Prostate gland (tissue), 2 donors: Measurements from ENCODE around the gene ARAP2. TPM values are rescaled to one million over a fixed set of nuclear protein-coding genes. Genes with fewer than 3 reads are reported as not detected.

Source experiments
- DNase-seq: peaks from one replicate; pipeline ENCODE4 v3.0.0-alpha.2; 2019; ENCODE audit warnings: low spot score
- H3K27ac ChIP-seq, 2 donors: fragments of 200-600 bp; sonication (generic); 2 replicates each; pipeline ENCODE4 v1.5.1; 2017 to 2019
- H3K27me3 ChIP-seq: fragments of 200-600 bp; sonication (generic); replicated peaks from 2 replicates; pipeline ENCODE4 v1.5.1; 2019; ENCODE audit not compliant: insufficient read depth
- H3K36me3 ChIP-seq, 2 donors: fragments of 200-600 bp; sonication (generic); 1 replicate in 1 of 2; 2 replicates in 1 of 2; pipeline versions ENCODE4 v1.5.1 to v1.8.1; 2017 to 2019
- H3K4me1 ChIP-seq: fragments of 200-600 bp; sonication (generic); replicated peaks from 2 replicates; pipeline ENCODE4 v1.5.1; 2019
- H3K4me3 ChIP-seq, 2 donors: fragments of 200-600 bp; sonication (generic); 2 replicates each; pipeline ENCODE4 v1.5.1; 2017 to 2019
- H3K9me3 ChIP-seq: fragments of 200-600 bp; sonication (generic); 2 replicates; pipeline ENCODE4 v1.5.1; 2017
- POLR2A ChIP-seq: fragments of 450-650 bp; IDR thresholded peaks from one replicate; pipeline ENCODE4 v1.6.1; 2016; ENCODE audit warnings: antibody characterized with exemption, mild to moderate bottlenecking
- POLR2AphosphoS5 ChIP-seq: sonication (generic); formaldehyde crosslinking; IDR thresholded peaks from one replicate; pipeline ENCODE4 v1.6.1; 2017; ENCODE audit warnings: antibody characterized with exemption
- WGBS: methylation state at CpG from one replicate; pipeline ENCODE4 v1.1.5; 2018; 5-methylcytosine and 5-hydroxymethylcytosine counted together
- intact Hi-C: fragments of 100-400 bp; cut with DNase I; formaldehyde crosslinking; loops from one replicate; pipeline ENCODE4 v1.14.2; 2022
- total RNA-seq, 2 donors: library from RNA; depleted of rRNA; stranded (reverse); fragments of >200 nt; gene quantifications; one replicate each; pipeline ENCODE4 v1.1.0, GENCODE V29; 2016
- TF ChIP-seq, protein P1 (sequence below), 4 experiments: fragments of 200-600 bp in 2 of 4; fragments of 450-650 bp in 2 of 4; sonication (generic) in 2 of 4; IDR thresholded peaks; 1 replicate in 3 of 4; 2 replicates in 1 of 4; pipeline ENCODE4 v1.5.1; 2016 to 2019; ENCODE audit warnings: antibody characterized with exemption in 4 of 4, mild to moderate bottlenecking in 2 of 4, moderate library complexity in 2 of 4

Gene ARAP2
- total RNA-seq, 2 donors from 2014 or later, result 10.3 to 97.8 TPM

DNA sequence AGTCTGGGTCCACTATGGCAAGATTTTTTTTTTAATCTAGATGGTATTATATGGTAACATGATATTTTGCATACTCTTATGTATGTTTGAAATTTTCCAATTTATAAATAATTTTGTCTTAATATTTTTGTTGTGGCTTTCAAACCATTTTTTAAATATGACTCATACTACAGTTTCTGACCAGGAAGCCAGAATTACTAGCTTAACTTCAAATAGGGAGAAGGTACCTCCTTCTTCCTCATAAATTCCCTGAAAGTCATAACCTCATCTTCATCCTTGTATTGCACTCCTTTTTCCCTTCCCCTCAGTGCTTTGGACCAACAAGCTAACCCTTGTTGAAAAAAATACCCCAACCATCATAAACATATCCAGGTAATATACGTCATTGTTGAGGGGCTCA, 21.6 kb downstream of the ARAP2 start:
- Histone ChIP-seq H3K4me1 (no peaks in the 10 kb centered on the region), H3K27ac (no peak overlapping the region), H3K36me3 (no peaks in the 10 kb centered on the region), H3K4me3 (no peak overlapping the region), H3K27me3 (no peaks in the 10 kb centered on the region), H3K9me3 (no peaks in the 10 kb centered on the region)
- intact Hi-C loops, result no loop called here
- DNase-seq, result no peak
- 97% methylated on average over 1 of the region's 1 CpG for WGBS
- TF ChIP-seq POLR2A (no peak), POLR2AphosphoS5 (no peak)
- TF ChIP-seq, protein P1, sequence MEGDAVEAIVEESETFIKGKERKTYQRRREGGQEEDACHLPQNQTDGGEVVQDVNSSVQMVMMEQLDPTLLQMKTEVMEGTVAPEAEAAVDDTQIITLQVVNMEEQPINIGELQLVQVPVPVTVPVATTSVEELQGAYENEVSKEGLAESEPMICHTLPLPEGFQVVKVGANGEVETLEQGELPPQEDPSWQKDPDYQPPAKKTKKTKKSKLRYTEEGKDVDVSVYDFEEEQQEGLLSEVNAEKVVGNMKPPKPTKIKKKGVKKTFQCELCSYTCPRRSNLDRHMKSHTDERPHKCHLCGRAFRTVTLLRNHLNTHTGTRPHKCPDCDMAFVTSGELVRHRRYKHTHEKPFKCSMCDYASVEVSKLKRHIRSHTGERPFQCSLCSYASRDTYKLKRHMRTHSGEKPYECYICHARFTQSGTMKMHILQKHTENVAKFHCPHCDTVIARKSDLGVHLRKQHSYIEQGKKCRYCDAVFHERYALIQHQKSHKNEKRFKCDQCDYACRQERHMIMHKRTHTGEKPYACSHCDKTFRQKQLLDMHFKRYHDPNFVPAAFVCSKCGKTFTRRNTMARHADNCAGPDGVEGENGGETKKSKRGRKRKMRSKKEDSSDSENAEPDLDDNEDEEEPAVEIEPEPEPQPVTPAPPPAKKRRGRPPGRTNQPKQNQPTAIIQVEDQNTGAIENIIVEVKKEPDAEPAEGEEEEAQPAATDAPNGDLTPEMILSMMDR (IDR thresholded peaks at IDR 0.05), result no peak

DNA sequence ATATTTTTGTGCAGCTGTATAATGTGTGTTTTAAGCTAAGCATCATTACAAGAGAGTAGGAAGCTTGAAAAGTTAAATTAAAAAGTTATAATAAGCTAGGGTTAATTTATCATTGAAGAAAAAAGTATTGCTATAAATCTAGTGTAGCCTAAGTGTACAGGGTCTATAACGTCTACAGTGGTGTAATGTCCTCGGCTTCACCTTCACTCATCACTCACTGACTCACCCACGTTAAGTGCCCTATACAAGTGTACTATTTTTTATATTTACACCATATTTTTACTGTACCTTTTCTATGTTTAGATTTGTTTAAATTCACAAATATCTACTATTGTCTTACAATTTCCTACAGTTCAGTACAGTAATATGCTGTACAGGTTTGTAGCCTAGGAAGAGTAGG, 23.5 kb downstream of the ARAP2 start:
- no peaks in the 10 kb centered on the region for H3K36me3 ChIP-seq
- DNase-seq, result no peak
- 94% methylated on average over 3 of the region's 3 CpGs for WGBS
- TF ChIP-seq, protein P1 (IDR thresholded peaks at IDR 0.05), result no peak
- TF ChIP-seq POLR2A, result no peak
- H3K9me3 ChIP-seq, result no peaks in the 10 kb centered on the region
- H3K4me3 ChIP-seq, result no peak overlapping the region
- intact Hi-C loops, result no loop called here
- H3K27me3 ChIP-seq, result no peaks in the 10 kb centered on the region
- no peaks in the 10 kb centered on the region for H3K4me1 ChIP-seq
- H3K27ac ChIP-seq, result no peak overlapping the region

DNA sequence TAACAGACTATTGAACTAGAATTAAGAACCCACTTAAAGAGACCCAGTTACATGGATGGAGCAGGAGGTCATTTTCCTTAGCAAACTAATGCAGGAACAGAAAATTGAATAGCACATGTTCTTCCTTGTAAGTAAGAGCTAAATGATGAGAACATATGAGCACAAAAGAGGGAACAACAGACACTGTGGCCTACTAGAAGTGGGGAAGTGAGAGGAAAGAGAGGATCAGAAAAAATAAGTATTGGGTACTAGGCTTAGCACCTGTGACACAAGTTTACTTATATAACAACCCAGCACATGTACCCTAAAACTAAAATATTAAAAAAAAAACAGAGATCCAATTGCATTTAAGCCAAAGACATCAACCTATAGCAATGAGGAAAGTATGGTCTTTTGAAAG, 26.2 kb downstream of the ARAP2 start:
- Histone ChIP-seq H3K36me3 (no peaks in the 10 kb centered on the region), H3K27me3 (no peaks in the 10 kb centered on the region), H3K4me3 (no peak overlapping the region), H3K9me3 (no peaks in the 10 kb centered on the region), H3K27ac (no peak overlapping the region), H3K4me1 (no peaks in the 10 kb centered on the region)
- intact Hi-C loops, result no loop called here
- no peak for TF ChIP-seq POLR2A
- TF ChIP-seq, protein P1 (IDR thresholded peaks at IDR 0.05), result no peak
- TF ChIP-seq POLR2AphosphoS5, result no peak
- DNase-seq, result no peak

DNA sequence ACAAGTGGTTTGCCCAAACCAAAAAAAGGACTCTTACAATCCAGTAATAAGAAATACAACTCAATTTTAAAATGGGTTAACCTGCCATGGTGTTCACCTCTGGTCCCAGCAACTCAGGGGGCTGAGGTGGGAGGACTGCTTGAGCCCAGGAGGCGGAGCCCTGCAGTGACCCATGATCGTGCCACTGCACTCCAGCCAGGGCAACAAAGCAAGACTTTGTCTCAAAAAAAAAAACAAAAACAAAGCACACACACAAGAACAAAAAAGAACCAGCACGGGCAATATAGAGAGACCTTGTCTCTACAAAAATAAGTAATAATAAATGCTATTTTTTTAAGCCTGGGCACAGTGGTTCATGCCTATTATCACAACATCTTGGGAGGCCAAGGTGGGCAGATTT, 28.7 kb downstream of the ARAP2 start:
- 79% methylated on average over 3 of the region's 3 CpGs for WGBS
- intact Hi-C loops, result no loop called here
- no peak for DNase-seq
- no peak overlapping the region for H3K27ac ChIP-seq
- no peaks in the 10 kb centered on the region for H3K9me3 ChIP-seq
- TF ChIP-seq, protein P1 (IDR thresholded peaks at IDR 0.05), result no peak
- no peak for TF ChIP-seq POLR2A
- TF ChIP-seq POLR2AphosphoS5, result no peak
- H3K4me1 ChIP-seq, result no peaks in the 10 kb centered on the region
- H3K36me3 ChIP-seq, result no peaks in the 10 kb centered on the region
- H3K27me3 ChIP-seq, result no peaks in the 10 kb centered on the region
- no peak overlapping the region for H3K4me3 ChIP-seq

DNA sequence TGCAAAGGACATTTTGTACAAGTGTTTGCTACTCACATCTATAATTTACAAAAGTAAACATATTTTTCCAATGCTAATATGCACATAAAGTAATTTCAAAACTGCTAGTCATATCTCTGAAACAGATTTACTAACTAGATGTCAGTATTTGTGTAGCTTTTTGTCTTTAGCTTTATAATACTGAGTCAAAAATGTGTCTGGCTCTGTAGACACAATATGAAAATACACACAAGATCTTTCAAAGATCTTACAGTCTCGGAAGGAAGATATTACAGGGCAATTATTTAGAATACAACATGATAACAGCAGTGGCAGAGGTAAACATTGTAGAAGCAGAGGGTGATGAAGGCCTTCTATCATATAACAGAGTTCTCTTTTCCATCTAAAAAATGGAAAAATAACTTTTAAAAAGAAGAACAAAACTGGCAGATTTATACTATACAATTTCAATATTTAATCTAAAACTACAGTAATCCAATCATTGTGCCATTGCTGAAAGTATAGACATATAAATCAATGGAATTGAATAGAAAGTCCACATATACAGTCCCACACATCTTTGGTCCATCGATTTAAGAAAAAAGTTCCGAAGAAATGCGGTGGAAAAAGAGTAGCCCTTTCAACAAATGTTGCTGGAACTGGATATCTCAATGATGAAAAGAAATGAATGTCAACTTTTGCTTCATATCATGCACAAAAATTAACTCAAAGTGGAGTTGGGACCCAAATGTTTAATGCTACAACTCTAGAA, 29.4 kb downstream of the ARAP2 start:
- DNase-seq, result no peak
- 59% methylated on average over 4 of the region's 4 CpGs for WGBS

More for the DNA sequence above, 29.4 kb downstream of the ARAP2 start:
- TF ChIP-seq POLR2AphosphoS5 (no peak), POLR2A (no peak)
- TF ChIP-seq, protein P1 (IDR thresholded peaks at IDR 0.05), result no peak
- intact Hi-C loops, result no loop called here
- Histone ChIP-seq H3K27ac (no peak overlapping the region), H3K4me3 (no peak overlapping the region), H3K4me1 (no peaks in the 10 kb centered on the region), H3K36me3 (no peaks in the 10 kb centered on the region), H3K9me3 (no peaks in the 10 kb centered on the region), H3K27me3 (no peaks in the 10 kb centered on the region)
